Ecto neural progenitor cell (in vitro differentiated cells): Measurements from ENCODE around the gene AK1.

ENCODE experiments used
- DNase-seq: peaks from one replicate; pipeline ENCODE4 v3.0.0-alpha.2; 2018; ENCODE audit warnings: low spot score

Gene AK1

DNA sequence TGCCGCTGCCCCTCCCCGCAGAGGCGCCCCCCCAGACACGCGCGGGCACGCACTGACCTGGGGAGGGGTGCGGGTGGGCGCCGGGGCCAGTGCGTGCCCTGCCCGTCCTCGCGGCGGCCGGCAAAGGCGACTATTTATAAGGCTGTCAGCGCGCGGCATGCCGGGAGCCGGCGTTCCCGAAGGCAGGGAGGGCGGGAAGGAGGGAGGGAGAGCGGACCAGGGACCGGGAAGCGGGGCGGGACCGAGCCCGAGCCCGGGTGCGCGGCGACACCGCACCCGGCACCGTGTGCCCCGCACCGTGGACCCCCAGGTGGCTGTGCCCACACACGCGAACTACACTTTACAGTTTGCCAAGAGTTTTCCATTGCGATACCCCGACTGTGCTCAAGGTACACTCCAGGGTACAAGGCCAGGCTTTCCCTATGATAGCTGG is at the start of gene AK1:
Gene AK1 (minus strand): TSS at position 110 of the 433 bp plus-strand sequence. CDS start 3,058 bp downstream, outside the sequence.
- DNase-seq = peak; percentile 84

DNA sequence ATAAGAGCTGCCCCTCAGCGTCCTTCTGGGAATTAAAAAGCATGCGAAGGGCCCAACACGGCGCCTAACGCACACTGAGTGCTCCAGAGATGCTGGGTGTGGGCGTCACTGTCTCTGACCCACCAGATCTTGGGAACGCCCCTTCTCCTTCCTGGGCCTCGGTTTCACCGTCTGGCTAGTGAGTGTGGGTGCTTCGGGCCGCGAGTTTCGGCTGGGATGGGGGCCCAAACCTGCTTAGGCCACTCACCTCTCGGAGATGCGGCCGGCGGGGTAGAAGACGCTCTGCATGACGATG is 49.4 kb upstream of the AK1 start:
- no peak for DNase-seq

- DNase-seq = no peak
Measured at GRCh38 chr9:127925959-127926905, 48.8 kb upstream of the AK1 start.

- no peak for DNase-seq
Measured at GRCh38 chr9:127924736-127925444, 47.4 kb upstream of the AK1 start.

DNA sequence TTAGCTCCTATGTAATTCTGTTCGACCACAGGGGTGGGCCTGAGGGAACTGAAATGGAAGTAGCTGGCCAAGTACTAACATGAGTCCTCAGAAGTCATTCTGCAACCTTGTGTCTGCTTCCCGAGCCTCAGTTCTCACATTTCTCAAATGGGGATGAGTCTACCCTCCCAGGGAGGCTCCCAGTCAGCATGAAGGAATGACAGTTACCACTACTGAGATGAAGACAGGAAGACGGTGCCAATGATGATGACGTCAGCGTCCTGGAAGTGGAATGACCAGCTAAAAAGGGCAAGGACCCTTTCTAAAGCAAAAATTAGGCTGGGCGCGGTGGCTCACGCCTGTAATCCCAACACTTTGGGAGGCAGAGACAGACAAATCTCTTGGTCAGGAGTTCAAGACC is 46.3 kb upstream of the AK1 start:
- DNase-seq = no peak

- no peak for DNase-seq
Measured at GRCh38 chr9:127923046-127923445, 45.6 kb upstream of the AK1 start.

DNA sequence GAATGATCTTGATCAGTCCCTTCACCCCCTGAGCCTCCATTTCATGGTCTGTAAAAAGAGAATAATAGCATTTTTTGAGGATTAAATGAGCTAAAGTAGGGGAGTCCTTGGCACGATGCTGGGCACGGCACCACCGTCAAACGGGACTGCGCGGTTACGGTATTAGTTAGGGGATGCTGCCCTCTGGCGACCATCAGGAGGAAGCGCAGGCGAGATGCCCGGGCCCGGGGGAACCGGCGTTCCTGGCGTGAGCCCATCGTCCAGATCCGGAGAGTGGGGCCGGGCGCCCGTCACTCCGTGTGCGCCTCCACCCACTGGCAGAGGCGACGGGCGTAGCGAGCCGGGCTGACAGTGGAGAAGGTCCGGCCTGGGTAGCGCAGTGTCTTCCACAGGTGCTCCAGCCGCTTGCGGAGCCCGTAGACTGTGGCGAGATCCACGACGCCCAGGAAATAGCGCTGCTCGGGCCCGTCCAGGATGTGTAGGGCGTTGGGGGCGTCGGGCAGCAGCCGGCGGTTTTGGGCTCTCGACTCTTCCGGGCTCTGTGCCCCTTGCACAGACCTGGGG is 44.2 kb upstream of the AK1 start:
- peak; percentile 86 for DNase-seq

- DNase-seq = no peak
Measured at GRCh38 chr9:127920794-127921193, 43.3 kb upstream of the AK1 start.

DNA sequence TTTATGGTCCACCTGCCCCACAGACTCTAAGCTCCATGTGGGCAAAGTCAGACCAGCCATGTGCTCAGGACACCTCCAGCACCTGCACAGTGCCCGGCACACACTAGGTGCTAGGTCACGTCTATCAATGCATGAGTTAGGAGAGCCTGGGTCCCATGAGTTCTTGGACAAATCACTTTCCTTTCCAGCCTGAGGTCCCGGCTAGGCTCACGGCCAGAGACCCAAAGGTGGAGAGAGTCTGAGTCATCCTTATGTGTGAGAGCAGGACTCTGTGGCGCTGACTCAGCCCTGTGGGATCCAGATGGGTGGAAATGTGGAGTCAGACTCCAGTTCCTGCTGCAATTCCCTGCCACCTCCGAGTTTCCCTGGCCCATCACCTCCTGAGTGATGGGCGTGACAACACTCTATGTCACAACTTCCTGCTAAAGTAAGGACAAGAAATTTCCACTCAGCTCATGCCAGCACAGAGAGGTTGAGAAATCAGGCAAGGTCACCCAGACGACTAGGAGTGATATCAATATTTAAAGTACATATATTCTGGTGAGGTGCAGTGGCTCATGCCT is 41.9 kb upstream of the AK1 start:
- no peak for DNase-seq

DNA sequence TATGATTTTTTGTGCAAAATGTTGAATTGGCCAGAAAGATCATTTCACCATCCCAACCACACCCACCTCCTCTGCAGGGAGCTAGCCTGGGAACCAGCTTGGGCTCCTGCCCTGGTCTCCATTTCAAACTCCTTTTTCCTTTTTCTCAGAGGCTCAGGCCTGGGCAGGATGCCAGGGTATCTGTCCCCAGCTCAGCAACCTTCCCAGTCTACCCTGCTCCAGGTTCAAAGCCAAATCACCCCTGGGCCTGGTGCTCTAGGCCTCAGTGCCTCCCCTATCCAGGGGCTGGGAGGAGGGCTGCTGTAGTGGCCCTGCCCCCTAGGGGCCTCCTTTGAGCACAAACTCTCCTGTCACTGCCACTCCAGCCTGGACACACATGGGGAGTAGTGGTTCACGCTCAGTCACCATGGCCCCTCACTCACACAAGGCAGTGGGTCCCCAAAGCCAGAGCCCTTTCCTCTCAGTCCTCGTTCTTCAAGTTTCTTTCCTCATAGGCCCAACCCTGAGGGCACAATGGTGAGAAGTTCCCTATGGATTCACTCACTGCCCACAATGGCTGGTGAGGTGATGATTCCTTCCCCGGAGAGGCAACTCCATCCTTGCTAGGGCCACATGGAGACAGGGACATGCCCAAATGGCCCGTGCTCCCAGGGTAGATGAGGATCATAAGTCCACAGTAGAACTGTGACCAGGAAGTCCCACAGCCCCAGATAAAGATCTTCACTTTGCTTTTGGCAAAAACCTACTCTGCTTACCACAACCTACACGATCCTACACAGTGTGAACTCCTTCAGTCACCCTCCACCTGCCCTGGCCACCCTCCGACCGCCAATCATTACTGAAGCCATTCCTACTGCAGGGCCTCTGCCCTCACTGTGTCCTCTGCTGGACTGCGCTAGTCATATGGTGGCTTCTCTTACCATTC is 41.0 kb upstream of the AK1 start:
- no peak for DNase-seq

GRCh38 chr9:127917603-127918002 is 40.1 kb upstream of the AK1 start:
- DNase-seq = no peak

- DNase-seq = peak; percentile 98
Measured at GRCh38 chr9:127916720-127917581, 39.5 kb upstream of the AK1 start, which contains the start of gene ST6GALNAC4. Gene ST6GALNAC4, minus strand, starts transcription at chr9:127917041. Its CDS starts 622 bp downstream, at chr9:127916419.

DNA sequence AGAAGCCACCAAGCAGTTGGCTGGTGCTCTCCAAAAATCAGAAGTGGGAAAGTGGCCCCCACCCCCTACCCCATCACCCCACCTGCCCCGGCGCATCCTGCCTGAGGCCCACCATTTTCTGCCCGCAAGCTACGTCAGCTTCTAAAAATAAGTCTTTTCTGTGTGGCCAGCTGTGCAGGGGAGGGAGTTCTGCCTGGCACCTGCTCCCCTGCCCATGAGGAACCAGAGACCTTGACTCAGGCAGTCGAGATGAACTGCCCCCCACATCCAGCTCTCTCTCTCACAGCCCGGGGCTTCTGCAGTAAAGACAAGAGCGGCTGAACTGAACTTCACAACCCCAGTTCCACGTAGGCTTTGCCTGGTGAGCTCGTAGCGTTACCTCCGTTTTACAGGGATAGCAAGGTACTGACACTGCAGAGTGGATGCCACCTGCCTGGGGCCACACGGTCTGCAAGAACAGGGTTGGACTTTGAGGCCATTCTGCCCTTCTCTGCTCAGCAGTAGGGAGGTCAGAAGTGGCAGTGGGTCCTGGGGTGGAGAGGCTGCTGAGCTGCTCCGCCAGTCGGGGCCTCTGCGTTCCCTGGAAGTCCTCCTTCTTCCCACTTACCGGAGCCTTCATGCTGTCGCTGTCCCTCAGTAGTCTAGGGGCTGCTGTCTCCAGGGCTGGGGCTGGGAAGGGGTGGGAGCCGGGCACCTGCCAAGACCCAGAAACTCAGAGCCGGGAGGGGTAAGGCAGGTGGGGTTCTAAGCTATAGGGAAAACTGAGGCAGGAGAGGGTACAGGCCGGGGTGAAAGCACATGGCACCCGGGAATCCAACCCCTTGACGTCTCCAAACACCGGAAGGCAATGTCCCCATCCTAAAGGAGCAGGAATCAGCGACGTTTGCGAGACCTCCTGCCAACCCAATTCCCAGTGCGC is 38.6 kb upstream of the AK1 start:
- peak; percentile 59 for DNase-seq

GRCh38 chr9:127915325-127915752 is 37.9 kb upstream of the AK1 start:
- no peak for DNase-seq

- no peak for DNase-seq
Measured at GRCh38 chr9:127913682-127914081, 36.2 kb upstream of the AK1 start.

DNA sequence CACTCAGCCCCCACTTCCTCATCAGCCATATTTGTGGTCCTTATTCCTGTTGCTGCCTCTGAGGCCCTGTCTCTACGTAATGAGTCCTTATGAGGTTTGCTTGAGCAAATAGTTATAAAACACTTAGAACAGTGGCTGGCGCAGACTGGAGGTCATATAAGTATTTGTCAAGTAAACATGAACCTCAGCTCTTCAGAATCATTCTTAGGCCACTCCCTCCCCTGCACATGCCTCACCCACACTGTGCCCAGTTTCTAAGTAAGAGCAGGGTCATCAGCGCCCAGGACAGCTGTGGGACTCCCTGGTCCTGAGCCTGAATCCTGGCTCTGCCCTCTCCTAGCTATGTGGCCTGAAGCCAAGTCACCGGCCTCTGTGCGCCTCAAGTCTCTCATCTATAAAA is 35.4 kb upstream of the AK1 start:
- DNase-seq = no peak

GRCh38 chr9:127912296-127912695 is 34.8 kb upstream of the AK1 start:
- peak; percentile 42 for DNase-seq

DNA sequence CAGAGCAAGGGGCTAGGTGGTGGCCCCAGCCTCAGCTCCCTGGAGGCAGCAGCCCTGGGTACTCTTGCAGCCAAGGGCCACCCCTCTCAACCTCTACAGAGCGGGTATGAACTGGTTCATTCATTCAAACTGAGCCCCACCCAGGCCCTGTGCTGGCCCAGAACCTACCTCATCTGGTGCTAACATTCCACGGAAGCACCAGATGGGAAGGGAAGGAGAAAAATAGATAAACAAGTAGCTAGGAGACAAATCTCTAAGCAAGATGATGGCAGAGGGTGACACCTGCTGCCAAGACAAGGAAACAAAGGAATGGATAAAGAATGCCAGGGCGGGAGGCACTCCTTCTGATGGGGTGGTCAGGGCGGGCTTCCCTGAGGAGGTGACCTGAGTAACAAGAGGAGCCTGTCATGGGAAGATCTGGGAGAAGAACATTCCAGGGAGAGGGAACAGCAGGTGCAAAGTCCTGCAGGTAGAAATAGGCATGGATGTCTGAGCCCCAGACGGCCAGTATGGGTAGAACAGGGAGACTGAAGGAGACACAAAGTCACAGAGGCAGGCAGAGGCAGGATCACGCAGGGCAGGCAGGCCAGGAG is 33.2 kb upstream of the AK1 start:
- no peak for DNase-seq

DNA sequence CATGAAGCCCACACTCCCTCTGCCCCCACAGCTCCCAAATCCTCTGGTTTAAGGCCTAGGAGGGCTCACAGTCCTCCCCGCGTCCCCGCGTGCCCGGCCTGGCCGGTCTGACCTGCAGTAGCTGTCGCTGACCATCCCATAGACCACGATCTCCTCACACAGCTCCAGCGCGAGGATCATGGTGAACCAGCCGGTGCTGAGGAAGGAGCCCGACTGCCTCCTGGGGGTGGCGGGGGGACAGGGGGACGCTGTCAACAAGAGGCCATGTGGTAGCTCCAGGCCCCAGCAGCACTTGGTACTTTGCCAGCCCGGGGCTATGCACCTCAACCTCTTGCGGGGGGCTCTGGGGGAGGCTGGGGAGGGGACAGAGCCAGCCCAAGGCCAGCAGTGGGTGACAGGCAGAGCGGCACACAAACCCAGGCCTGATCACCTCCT is 32.4 kb upstream of the AK1 start:
- DNase-seq = peak; percentile 41
